Inflammatory macrophage treated with lipopolysaccharide for 1 hour (primary cell): ENCODE measurements around the gene GSS.

Experiments used
- DNase-seq, 2 donors: peaks; one replicate each; pipeline ENCODE4 v3.0.0-alpha.2; 2020 to 2022

The GSS gene

GRCh38 chr20:34992751-34993417, 37.3 kb upstream of the GSS start:
- no peak for DNase-seq

- DNase-seq, result no peak
These were observed 35.1 kb upstream of the GSS start for GRCh38 chr20:34990661-34991214.

DNA sequence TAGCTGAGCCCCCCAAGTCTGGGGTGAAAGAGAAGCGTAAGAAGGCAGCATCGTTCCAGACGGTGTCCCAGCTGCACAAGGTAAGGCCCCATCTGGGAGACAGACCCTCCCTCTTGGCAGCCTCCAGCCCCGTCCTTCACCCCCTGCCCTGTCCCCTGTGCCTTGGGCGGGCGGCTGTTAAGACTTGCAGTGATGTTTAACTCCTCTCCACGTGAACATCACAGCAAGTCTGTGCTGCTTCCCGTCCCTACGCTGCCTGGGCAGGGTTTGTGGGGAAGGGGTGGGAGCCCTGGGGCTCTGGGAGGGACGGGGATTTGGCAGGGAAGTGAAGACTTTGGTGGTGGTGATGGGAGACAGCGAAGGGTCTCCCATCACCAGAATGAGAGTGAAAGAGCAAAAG, 34.6 kb upstream of the GSS start:
- no peak for DNase-seq

GRCh38 chr20:34989670-34990069, 34.1 kb upstream of the GSS start:
- no peak for DNase-seq

- DNase-seq, result no peak
These were observed 33.5 kb upstream of the GSS start for GRCh38 chr20:34989118-34989517.

GRCh38 chr20:34988191-34988540, 32.6 kb upstream of the GSS start:
- no peak for DNase-seq

DNA sequence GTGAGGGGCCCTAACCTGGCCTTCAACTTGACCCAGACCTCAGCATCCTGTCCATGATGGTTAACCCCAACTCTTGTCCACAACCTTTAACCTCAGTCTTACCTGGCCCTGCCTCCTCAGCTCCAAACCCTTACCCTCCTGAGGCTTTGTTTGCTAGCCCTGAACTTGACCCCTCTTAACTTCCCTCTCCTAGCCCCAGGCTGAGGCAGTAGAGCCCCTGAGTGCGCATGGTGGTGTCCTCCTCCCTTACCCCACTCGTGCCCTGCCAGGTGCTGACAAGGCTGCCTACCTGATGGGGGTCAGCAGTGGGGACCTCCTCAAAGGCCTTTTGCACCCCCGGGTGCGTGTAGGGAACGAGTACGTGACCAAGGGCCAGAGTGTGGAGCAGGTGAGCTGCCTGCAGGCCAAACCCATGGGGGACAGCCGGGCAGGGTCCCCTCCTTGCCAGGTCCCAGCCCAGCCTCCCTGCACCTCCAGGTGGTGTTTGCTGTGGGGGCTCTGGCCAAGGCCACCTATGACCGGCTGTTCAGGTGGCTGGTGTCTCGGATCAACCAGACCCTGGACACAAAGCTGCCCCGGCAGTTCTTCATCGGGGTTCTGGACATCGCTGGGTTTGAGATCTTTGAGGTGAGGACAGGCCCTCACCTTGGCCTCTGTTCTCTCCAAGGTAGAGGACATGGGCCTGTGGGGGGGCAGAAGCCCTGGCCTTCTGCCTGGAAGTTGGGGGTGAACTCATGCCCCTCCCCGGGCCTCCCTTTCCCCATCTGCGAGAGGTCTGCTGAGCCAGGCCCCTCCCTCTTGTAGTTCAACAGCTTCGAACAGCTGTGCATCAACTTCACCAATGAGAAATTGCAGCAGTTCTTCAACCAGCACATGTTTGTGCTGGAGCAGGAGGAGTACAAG, 31.9 kb upstream of the GSS start:
- no peak for DNase-seq

DNA sequence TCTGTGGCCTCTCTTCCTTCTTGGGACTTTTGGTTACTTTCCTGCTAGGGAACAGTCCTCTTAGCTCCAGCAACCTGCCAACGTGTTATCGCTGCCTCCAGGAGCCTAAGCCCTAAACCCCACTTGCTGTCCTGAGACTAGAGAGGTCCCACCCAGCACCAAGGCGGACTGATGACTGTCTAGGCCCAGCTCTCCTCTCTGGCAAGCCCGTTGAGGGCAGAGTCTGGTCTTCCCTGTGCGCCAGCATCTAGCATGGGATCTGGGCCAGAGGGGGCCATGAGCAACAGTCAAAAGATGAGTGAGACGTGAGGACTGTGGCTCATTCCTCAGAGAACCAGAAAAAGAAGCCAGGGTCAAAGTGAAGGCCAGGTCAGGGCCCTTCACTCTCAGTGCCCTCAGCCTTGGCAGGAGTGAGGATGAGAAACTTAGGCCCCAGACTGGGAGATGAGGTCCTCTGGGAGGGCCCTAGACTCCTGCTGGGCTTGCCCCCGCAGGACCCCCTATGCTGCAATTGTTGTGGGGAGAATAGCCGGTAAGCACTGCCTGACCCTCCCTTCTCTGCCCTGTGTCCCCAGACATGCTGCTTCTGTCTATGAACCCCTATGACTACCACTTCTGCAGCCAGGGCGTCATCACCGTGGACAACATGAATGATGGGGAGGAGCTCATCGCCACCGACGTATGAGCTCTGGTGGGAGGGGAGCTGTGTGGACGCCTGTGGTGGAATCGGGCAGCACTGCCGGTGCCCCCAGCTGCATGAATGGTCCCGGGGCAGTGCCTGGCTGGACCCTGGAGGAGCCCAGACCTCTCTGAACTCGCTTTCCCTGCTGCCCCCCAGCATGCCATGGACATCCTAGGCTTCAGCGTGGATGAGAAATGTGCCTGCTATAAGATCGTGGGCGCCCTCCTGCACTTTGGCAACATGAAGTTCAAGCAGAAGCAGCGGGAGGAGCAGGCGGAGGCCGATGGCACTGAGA, 31.0 kb upstream of the GSS start:
- no peak for DNase-seq

GRCh38 chr20:34985461-34986310, 30.1 kb upstream of the GSS start:
- DNase-seq, result no peak

DNA sequence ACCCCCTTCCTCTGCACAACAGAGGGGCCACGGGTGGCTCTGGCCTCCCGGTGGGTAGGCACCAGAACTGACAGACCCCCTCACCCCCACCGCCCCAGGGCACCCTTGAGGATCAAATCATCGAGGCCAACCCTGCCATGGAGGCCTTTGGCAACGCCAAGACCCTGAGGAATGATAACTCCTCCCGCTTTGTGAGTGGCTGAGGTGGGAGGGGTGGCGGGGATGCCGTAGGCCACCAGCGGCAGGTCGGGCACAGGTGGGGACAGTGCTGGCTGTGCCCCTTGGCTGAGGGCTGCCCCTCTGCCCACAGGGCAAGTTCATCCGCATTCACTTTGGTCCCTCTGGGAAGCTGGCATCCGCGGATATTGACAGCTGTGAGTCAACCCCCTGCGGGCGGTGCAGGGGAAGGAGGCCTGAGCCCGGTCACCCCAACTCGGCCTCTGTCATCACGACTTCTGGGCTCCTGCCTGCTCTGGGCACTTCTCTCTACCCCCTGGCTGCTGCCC, 29.2 kb upstream of the GSS start:
- no peak for DNase-seq

GRCh38 chr20:34983995-34984735, 28.6 kb upstream of the GSS start:
- no peak for DNase-seq

DNA sequence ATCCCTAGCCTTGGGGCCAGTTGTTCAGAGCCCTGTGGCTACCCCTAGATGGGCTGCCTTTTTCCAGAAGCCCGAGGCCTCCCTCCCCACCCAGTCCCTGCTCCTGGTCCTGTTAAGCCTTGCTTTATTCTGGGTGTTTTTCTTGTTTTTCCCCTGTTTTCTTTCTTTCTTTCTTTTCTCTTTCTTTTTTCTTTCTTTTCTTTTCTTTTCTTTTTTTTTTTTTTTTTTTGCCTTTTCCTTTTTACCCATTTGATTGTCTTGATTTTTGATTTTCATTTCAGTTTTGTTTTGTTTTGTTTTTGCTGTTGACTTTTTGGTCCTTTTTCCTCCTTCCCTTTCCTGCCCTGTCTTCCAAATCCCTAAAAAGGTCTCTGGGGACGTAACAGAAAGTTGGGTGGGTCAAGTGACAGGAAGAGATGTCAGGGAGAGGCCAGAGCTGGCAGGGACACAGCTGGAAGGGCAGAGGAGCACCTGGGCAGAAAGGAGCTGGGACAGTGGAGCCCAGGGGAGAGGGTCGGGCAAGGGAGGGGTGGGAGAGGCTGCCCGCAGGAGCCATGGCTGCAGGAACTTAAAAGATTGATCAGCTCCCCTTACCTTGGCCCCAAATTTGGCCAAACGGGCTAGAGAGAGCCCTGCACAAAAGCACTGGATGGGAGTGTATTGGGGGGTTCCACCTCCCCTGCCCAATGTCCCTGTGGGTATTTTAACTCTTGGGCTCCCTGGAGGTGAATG, 27.6 kb upstream of the GSS start:
- DNase-seq, result no peak

DNA sequence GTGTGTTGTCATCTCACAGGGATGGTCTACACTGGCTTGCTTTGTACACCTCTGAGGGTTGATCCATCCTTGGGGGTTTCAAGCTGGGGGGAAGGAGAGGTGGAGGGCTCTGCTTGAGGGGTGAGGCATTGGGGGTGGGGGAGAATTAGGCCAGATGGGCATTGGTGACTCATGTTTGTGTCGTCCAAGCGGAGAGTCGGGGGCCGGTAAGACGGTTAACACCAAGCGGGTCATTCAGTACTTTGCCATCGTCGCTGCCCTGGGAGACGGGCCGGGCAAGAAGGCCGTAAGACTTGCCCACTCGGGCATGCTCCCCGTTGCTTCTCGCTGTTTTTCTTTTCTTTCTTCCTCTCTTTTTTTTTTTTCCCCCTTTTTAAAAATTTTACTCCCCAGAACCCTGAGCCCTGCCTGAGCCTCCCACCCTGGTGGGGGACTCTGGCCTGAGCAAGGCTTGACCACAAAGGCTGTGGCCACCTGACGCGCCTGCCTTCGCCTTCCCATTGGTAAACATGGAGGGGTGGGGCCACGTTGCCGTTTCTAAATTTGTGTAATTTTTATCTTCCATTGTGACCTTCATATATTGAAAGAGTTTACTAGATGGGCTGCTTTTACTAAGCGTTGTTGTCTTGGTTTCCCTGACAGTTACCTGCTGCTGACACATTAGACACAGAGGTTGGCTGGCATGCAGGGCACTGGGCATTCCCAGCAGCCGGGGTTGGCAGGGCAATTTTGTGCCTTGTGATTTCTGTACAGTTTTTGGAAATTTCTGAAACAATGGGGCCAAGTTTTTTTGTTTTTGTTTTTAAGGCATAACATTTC, 26.9 kb upstream of the GSS start:
- DNase-seq, result no peak

- no peak for DNase-seq
These were observed 25.1 kb upstream of the GSS start for GRCh38 chr20:34980543-34981233.

GRCh38 chr20:34979366-34980153, 24.0 kb upstream of the GSS start:
- DNase-seq, result no peak

GRCh38 chr20:34978092-34978744, 22.6 kb upstream of the GSS start:
- no peak for DNase-seq

GRCh38 chr20:34977365-34978091, 21.9 kb upstream of the GSS start:
- no peak for DNase-seq
